ENCODE measurements around the gene ANKLE1. TPM values are rescaled to one million over a fixed set of nuclear protein-coding genes. Genes with fewer than 3 reads are reported as not detected.
A peak's percentile ranks its signal among the peaks of the same experiment; 100 is the strongest.

Gene ANKLE1
- total and polyA plus RNA-seq, 10 of the 15 experiments (the other 5 are each of a cell fraction or from before 2014, with no cell fraction given) = 2.2 to 17.9 (median 10.9) TPM

- 13% methylated on average over 45 of the region's 52 CpGs for WGBS (ENCODE audit: insufficient coverage, insufficient replicate concordance, low lambda C conversion rate, missing lambda C conversion rate)
- Histone ChIP-seq H3K4me2 (ENCODE audit: control insufficient read depth, insufficient read depth) (peak overlapping the region; percentile 77), H3K27ac (ENCODE audit: control insufficient read depth, insufficient read depth) (no peak overlapping the region), H3K79me2 (ENCODE audit: control insufficient read depth, insufficient read depth, low read length) (peaks cover 7% of the 10 kb centered on the region), H4K20me1 (ENCODE audit: control insufficient read depth, insufficient read depth) (no peaks in the 10 kb centered on the region), H2AFZ (ENCODE audit: control insufficient read depth, low read depth, low read length) (no peak overlapping the region), H3K27me3 (replicated peaks in 1 of 2; ENCODE audit: control insufficient read depth in 2 of 2, insufficient read depth in 2 of 2, low read length in 1 of 2) (no peaks in the 10 kb centered on the region), H3K4me1 (ENCODE audit: control insufficient read depth, insufficient read depth, low read length) (peaks cover 14% of the 10 kb centered on the region), H3K9ac (ENCODE audit: control insufficient read depth, insufficient read depth, low read length) (no peak overlapping the region), H3K9me3 (replicated peaks; ENCODE audit: control insufficient read depth, insufficient read depth, low read length) (no peaks in the 10 kb centered on the region), H3K36me3 (ENCODE audit: control insufficient read depth in 2 of 2, insufficient read depth in 2 of 2, low read length in 1 of 2) (peaks cover 0 to 2% of the 10 kb centered on the region in 2 experiments; a peak in 1 of 4 replicates), H3K4me3 (peak overlapping the region; percentile 70)
- ChIA-PET SMC1A (ENCODE audit: uncharacterized antibody, unreplicated experiment) (interaction anchor here (0.9 to 2.0 kb wide), 2 partner anchors 29 to 163 kb away, joined by 3 to 6 read pairs; partner anchors contain the start of gene USE1), CTCF (interaction anchor here (0.9 to 1.8 kb wide), 3 partner anchors 9 to 177 kb away, joined by 3 to 6 read pairs (median 4); partner anchors contain the start of gene BABAM1), RAD21 (ENCODE audit: unreplicated experiment) (interaction anchor here (1.1 kb wide), 1 partner anchor 16 kb away, joined by 4 read pairs; no protein-coding TSS in a partner anchor), POLR2A (interaction anchor here (0.5 to 1.2 kb wide), 3 partner anchors 9 to 46 kb away, joined by 3 to 4 read pairs (median 4); partner anchors contain the start of gene BABAM1)
- ATAC-seq = no peak
- no peak for DNase-seq (ENCODE audit: low read depth, low spot score)
- TF ChIP-seq ZSCAN29 (IDR thresholded peaks at IDR 0.05) (no peak), MLLT1 (IDR thresholded peaks at IDR 0.05) (0 out of 2 replicates have a peak, but pooled peaks have one; percentile 18), KLF5 (IDR thresholded peaks at IDR 0.05; ENCODE audit: partially characterized antibody) (no peak), IKZF1 (conservative IDR thresholded peaks at IDR 0.05) (peak; percentile 22; the same call in 1 of the 2 replicates), PBX3 (IDR thresholded peaks at IDR 0.05; ENCODE audit: insufficient replicate concordance, low read depth, low read length) (no peak)
- in situ Hi-C loops (cut with MboI) = no loop called here
- FAIRE-seq = no peak
- intact Hi-C loops (cut with micrococcal nuclease; ENCODE audit: unreplicated experiment) = no loop called here
- no TSS peak for BruUV-seq (replicated peaks)
Observed at GRCh38 chr19:17243830-17244617, 37.7 kb upstream of the ANKLE1 start.

Data from GM12878 (cell line).